DOHH2 (cell line): ENCODE results near the gene C2CD3.

Experiments
- H3F3A ChIP-seq: fragments of 200-600 bp; sonication (generic), shearing (Covaris generic); 2 replicates; pipeline ENCODE4 v1.6.0; 2016; ENCODE audit warnings: antibody characterized with exemption, mild to moderate bottlenecking; ENCODE audit not compliant: control insufficient read depth, insufficient read depth
- H3K27ac ChIP-seq: fragments of 200-600 bp; sonication (generic); 2 replicates; pipeline ENCODE4 v1.5.1; 2014; ENCODE audit warnings: low read depth, mild to moderate bottlenecking, low read length, moderate library complexity
- H3K27me3 ChIP-seq: fragments of 200-600 bp; sonication (generic); 2 replicates; pipeline ENCODE4 v1.6.1; 2014; ENCODE audit warnings: mild to moderate bottlenecking, low read length, mixed read lengths; ENCODE audit not compliant: control insufficient read depth
- H3K36me3 ChIP-seq: fragments of 200-600 bp; sonication (generic); 2 replicates; pipeline ENCODE4 v1.6.1; 2014; ENCODE audit warnings: mild to moderate bottlenecking, low read length, moderate library complexity, mixed read lengths; ENCODE audit not compliant: control insufficient read depth
- H3K4me1 ChIP-seq: fragments of 200-600 bp; sonication (generic); 2 replicates; pipeline ENCODE4 v1.6.1; 2014; ENCODE audit warnings: mild to moderate bottlenecking, low read length, mixed read lengths; ENCODE audit not compliant: control insufficient read depth
- H3K4me2 ChIP-seq: fragments of 200-600 bp; sonication (generic); 2 replicates; pipeline ENCODE4 v1.6.0; 2014; ENCODE audit warnings: mild to moderate bottlenecking, low read length, moderate library complexity
- H3K4me3 ChIP-seq: fragments of 200-600 bp; sonication (generic); 2 replicates; pipeline ENCODE4 v1.5.1; 2014; ENCODE audit warnings: mild to moderate bottlenecking, low read length, mixed read lengths
- H3K79me2 ChIP-seq: fragments of 200-600 bp; sonication (generic); 2 replicates; pipeline ENCODE4 v1.6.1; 2014; ENCODE audit warnings: mild to moderate bottlenecking, low read length, mixed read lengths; ENCODE audit not compliant: control insufficient read depth
- H3K9me2 ChIP-seq: fragments of 200-600 bp; sonication (generic); replicated peaks from 2 replicates; pipeline ENCODE4 v1.6.1; 2014; ENCODE audit warnings: mild to moderate bottlenecking, low read length, mixed read lengths; ENCODE audit not compliant: control insufficient read depth
- H3K9me3 ChIP-seq: fragments of 200-600 bp; sonication (generic); 2 replicates; pipeline ENCODE4 v1.6.1; 2014; ENCODE audit warnings: antibody characterized with exemption, low read length, mixed read lengths; ENCODE audit not compliant: control insufficient read depth, insufficient read depth
- H4K20me1 ChIP-seq: fragments of 200-600 bp; sonication (generic); 2 replicates; pipeline ENCODE4 v1.6.0; 2014; ENCODE audit warnings: low read depth, mild to moderate bottlenecking, antibody characterized with exemption, low read length, moderate library complexity; ENCODE audit not compliant: control insufficient read depth, insufficient read depth
- EZH2phosphoT487 ChIP-seq: fragments of 200-600 bp; sonication (generic); IDR thresholded peaks from 2 replicates; pipeline ENCODE4 v1.6.1; 2017; ENCODE audit warnings: borderline replicate concordance, mild to moderate bottlenecking, antibody characterized with exemption, low read length, moderate library complexity, mixed read lengths
- TF ChIP-seq, protein P1 (sequence below): fragments of 200-600 bp; sonication (generic); IDR thresholded peaks from one replicate; pipeline ENCODE4 v1.5.1; 2014; ENCODE audit warnings: antibody characterized with exemption, mild to moderate bottlenecking, low read depth, low read length; ENCODE audit not compliant: poor library complexity, severe bottlenecking

Gene C2CD3

DNA sequence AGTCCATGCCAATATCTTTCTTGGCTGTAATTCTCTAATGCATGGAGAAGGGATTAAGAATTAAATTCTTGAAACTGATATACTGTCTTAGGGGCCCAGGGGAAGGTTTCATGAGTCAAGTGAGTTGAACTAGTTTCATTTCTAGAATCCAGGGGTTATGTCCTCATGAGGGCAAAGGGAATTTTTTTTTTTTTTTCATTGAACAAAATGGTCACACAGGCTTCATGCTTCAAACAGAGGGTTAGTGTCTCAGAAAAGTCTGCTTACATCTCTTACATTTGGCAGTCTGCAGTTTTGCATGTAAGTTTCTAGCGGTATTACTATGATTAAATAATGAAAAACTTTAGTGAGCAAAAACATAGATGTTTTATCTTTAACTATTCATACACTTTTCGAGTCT is 33.2 kb upstream of the C2CD3 start:
- Histone ChIP-seq H3K4me2 (no peak overlapping the region), H3K9me3 (no peaks in the 10 kb centered on the region), H3K4me3 (no peak overlapping the region), H4K20me1 (no peaks in the 10 kb centered on the region), H3K27ac (no peak overlapping the region), H3K36me3 (peaks cover 40% of the 10 kb centered on the region), H3K27me3 (no peaks in the 10 kb centered on the region), H3K9me2 (no peaks in the 10 kb centered on the region), H3K79me2 (no peaks in the 10 kb centered on the region), H3F3A (no peaks in the 10 kb centered on the region), H3K4me1 (no peaks in the 10 kb centered on the region)
- TF ChIP-seq, protein P1, sequence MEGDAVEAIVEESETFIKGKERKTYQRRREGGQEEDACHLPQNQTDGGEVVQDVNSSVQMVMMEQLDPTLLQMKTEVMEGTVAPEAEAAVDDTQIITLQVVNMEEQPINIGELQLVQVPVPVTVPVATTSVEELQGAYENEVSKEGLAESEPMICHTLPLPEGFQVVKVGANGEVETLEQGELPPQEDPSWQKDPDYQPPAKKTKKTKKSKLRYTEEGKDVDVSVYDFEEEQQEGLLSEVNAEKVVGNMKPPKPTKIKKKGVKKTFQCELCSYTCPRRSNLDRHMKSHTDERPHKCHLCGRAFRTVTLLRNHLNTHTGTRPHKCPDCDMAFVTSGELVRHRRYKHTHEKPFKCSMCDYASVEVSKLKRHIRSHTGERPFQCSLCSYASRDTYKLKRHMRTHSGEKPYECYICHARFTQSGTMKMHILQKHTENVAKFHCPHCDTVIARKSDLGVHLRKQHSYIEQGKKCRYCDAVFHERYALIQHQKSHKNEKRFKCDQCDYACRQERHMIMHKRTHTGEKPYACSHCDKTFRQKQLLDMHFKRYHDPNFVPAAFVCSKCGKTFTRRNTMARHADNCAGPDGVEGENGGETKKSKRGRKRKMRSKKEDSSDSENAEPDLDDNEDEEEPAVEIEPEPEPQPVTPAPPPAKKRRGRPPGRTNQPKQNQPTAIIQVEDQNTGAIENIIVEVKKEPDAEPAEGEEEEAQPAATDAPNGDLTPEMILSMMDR = no peak
- no peak for TF ChIP-seq EZH2phosphoT487

DNA sequence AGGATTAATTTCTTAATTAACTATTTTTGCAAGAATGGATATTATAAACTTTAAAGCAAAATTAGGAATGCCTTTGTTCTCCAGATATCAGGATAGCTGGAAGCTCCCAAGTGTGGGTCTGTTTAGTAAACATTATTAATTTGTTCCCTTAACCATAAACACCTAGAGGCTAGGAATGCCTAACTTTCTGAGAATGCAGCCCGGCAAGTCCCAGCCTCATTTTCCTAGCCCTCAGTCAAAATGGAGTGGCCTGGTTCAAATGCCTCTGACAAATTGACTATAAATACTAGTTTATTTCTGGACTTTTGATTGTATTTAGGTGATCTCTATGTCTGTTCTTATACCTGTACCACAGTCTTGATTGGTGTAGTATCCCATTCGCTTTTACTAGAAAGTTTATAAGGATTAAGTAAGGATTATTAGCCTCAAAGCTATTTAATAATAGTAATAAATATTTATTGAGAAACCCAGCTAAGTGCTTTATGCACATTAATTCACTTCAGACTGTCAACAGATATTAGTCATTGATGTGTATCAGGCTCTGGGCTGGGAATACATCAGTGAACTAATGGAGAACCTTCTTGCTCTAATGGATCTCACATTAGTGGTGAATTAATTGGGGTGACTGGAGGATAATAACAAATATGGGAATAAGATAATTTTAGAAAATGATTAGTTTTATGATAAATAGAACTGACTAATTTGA is 26.1 kb upstream of the C2CD3 start:
- no peaks in the 10 kb centered on the region for H3K27me3 ChIP-seq
- H4K20me1 ChIP-seq = no peaks in the 10 kb centered on the region
- no peaks in the 10 kb centered on the region for H3K9me2 ChIP-seq
- no peaks in the 10 kb centered on the region for H3K9me3 ChIP-seq
- H3K79me2 ChIP-seq = peaks cover 20% of the 10 kb centered on the region
- H3K27ac ChIP-seq = no peak overlapping the region
- no peak overlapping the region for H3K4me3 ChIP-seq
- H3K4me1 ChIP-seq = no peaks in the 10 kb centered on the region
- H3F3A ChIP-seq = no peaks in the 10 kb centered on the region
- H3K36me3 ChIP-seq = peaks cover 12% of the 10 kb centered on the region
- TF ChIP-seq, protein P1 = no peak
- TF ChIP-seq EZH2phosphoT487 = no peak
- H3K4me2 ChIP-seq = no peak overlapping the region

DNA sequence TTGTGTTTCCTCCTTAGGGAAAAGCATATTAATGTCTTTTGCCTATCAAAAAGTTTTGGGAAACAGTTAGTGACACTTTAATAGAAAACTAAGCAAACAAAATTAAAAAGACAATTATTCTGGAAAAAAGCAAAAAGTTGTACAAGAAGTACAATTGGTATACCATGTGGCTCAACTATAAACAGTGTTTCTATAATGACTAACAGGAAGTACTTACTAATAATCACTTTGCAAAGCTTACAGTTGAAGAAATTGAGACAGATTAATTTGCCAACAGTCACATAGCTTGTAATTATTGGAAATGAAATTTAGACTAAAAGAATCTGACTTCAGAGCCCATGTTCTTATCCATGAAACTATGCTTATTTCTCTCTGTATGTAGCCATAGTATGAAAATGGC is 25.0 kb upstream of the C2CD3 start:
- peaks cover 15% of the 10 kb centered on the region for H3K36me3 ChIP-seq
- no peaks in the 10 kb centered on the region for H3K9me3 ChIP-seq
- no peak overlapping the region for H3K4me2 ChIP-seq
- H3K4me3 ChIP-seq = no peak overlapping the region
- no peaks in the 10 kb centered on the region for H3K9me2 ChIP-seq
- no peaks in the 10 kb centered on the region for H4K20me1 ChIP-seq
- no peaks in the 10 kb centered on the region for H3K27me3 ChIP-seq
- TF ChIP-seq, protein P1 = no peak
- no peak for TF ChIP-seq EZH2phosphoT487
- no peaks in the 10 kb centered on the region for H3K4me1 ChIP-seq
- H3K79me2 ChIP-seq = peaks cover 24% of the 10 kb centered on the region
- H3F3A ChIP-seq = no peaks in the 10 kb centered on the region
- H3K27ac ChIP-seq = no peak overlapping the region
